SU-DHL-6 (cell line): ENCODE measurements around the gene OR2G3.

Experiments
- H2AFZ ChIP-seq: fragments of 200-600 bp; sonication (generic); 2 replicates; pipeline ENCODE4 v1.6.1; 2014; ENCODE audit warnings: low read depth, mild to moderate bottlenecking, moderate library complexity, mixed read lengths, antibody characterized with exemption, low read length; ENCODE audit not compliant: severe bottlenecking
- H3F3A ChIP-seq: fragments of 200-600 bp; shearing (Covaris generic); 2 replicates; pipeline ENCODE4 v1.6.0; 2016; ENCODE audit warnings: antibody characterized with exemption, mild to moderate bottlenecking; ENCODE audit not compliant: insufficient read depth
- H3K27ac ChIP-seq: fragments of 200-600 bp; sonication (generic); 2 replicates; pipeline ENCODE4 v1.5.1; 2016; ENCODE audit warnings: low read depth, mild to moderate bottlenecking, low read length, moderate library complexity, mixed read lengths
- H3K27me3 ChIP-seq: fragments of 200-600 bp; sonication (generic), shearing (Covaris generic); 2 replicates; pipeline ENCODE4 v1.6.0; 2014; ENCODE audit warnings: mild to moderate bottlenecking, low read length
- H3K36me3 ChIP-seq: fragments of 200-600 bp; sonication (generic); 2 replicates; pipeline ENCODE4 v1.6.1; 2014; ENCODE audit warnings: mild to moderate bottlenecking, low read length, mixed read lengths
- H3K4me2 ChIP-seq: fragments of 300-600, 200-600 bp; shearing (Covaris generic), sonication (generic); 2 replicates; pipeline ENCODE4 v1.6.0; 2014; ENCODE audit warnings: low read length, low read depth, mild to moderate bottlenecking; ENCODE audit not compliant: poor library complexity, severe bottlenecking
- H3K4me3 ChIP-seq: fragments of 200-600 bp; sonication (generic); 2 replicates; pipeline ENCODE4 v1.5.1; 2014; ENCODE audit warnings: antibody characterized with exemption, low read length, mild to moderate bottlenecking, mixed read lengths; ENCODE audit not compliant: insufficient read depth, poor library complexity, severe bottlenecking
- H3K79me2 ChIP-seq: fragments of 200-600 bp; sonication (generic); 2 replicates; pipeline ENCODE4 v1.6.1; 2014; ENCODE audit warnings: mild to moderate bottlenecking, low read length, moderate library complexity; ENCODE audit not compliant: insufficient read depth
- H3K9ac ChIP-seq: fragments of 200-600 bp; sonication (generic); 2 replicates; pipeline ENCODE4 v1.7.0; 2014; ENCODE audit warnings: mild to moderate bottlenecking, low read length
- H3K9me2 ChIP-seq: fragments of 200-600 bp; sonication (generic); replicated peaks from 2 replicates; pipeline ENCODE4 v1.6.1; 2014; ENCODE audit warnings: low read length; ENCODE audit not compliant: insufficient read depth
- H3K9me3 ChIP-seq: fragments of 200-600 bp; sonication (generic); 2 replicates; pipeline ENCODE4 v1.6.1; 2014; ENCODE audit warnings: low read length, mixed read lengths; ENCODE audit not compliant: insufficient read depth
- H4K20me1 ChIP-seq: fragments of 200-600 bp; sonication (generic); 2 replicates; pipeline ENCODE4 v1.6.1; 2014; ENCODE audit warnings: low read depth, mild to moderate bottlenecking, antibody characterized with exemption, low read length, moderate library complexity, mixed read lengths
- CTCF ChIP-seq: fragments of 200-600 bp; sonication (generic); IDR thresholded peaks from one replicate; pipeline ENCODE4 v1.5.1; 2017; ENCODE audit warnings: antibody characterized with exemption, mild to moderate bottlenecking, low read length, moderate library complexity; ENCODE audit not compliant: insufficient read depth, poor library complexity, severe bottlenecking
- EZH2phosphoT487 ChIP-seq: fragments of 200-600 bp; sonication (generic), shearing (Covaris generic); conservative IDR thresholded peaks from 2 replicates; pipeline ENCODE4 v1.6.1; 2018; ENCODE audit warnings: mild to moderate bottlenecking, antibody characterized with exemption, low read length, moderate library complexity, mixed read lengths

OR2G3 gene

GRCh38 chr1:247605286-247605685 is at the start of gene OR2G3:
TSS of gene OR2G3 (plus strand) at chr1:247605586. CDS start at chr1:247605586, 0 bp downstream.
- Histone ChIP-seq H3K9me3 (no peaks in the 10 kb centered on the region), H3K4me3 (no peak within 1 kb of the TSS)
- TF ChIP-seq CTCF (no peak), EZH2phosphoT487 (no peak)

DNA sequence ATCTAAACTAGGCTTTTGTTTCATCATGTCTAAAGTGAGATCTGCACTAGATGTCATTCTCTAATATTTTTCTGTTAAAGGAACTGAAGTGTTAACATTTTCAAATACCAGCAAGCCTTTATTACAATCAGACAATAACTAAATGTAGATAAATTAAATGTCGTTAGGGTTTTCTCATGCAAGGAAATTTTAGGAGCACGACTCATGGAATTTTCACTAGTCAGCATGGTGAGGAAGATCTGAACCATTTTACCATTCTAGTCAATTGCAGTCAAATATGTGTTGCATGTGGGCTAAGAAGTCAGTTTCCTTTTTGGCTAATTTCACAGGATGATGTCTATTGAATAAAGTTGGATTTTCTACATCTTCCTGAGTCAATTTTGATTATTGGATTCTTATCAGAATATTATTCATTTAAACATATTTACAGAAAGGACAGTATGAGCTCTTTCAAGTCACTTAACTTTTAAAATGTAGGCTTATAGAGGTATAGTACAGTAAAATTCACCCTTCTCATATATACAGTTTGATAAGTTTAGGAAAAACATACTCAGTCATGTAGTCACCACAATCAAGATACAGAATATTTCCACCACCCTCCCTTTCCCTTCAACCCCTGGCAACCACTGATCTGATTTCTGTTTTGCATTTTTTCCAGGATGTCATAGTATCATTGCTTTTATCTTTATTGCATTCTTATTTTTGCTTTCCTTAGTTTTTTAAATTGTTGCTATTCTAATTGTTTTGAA is 47.3 kb upstream of the OR2G3 start:
- Histone ChIP-seq H3K36me3 (no peaks in the 10 kb centered on the region), H3K4me2 (no peak overlapping the region), H3K79me2 (no peaks in the 10 kb centered on the region), H2AFZ (no peak overlapping the region), H3K9me3 (no peaks in the 10 kb centered on the region), H4K20me1 (no peaks in the 10 kb centered on the region), H3K9me2 (no peaks in the 10 kb centered on the region), H3K4me3 (no peak overlapping the region), H3K27ac (no peak overlapping the region), H3F3A (no peaks in the 10 kb centered on the region), H3K27me3 (no peaks in the 10 kb centered on the region), H3K9ac (no peak overlapping the region)
- no peak for TF ChIP-seq CTCF
- TF ChIP-seq EZH2phosphoT487: no peak

More at GRCh38 chr1:247605286-247605685, at the start of gene OR2G3:
- H3F3A ChIP-seq: no peaks in the 10 kb centered on the region
- no peaks in the 10 kb centered on the region for H4K20me1 ChIP-seq
- no peaks in the 10 kb centered on the region for H3K27me3 ChIP-seq
- no peak within 1 kb of the TSS for H3K27ac ChIP-seq
- H2AFZ ChIP-seq: no peak within 1 kb of the TSS
- no peak within 1 kb of the TSS for H3K9ac ChIP-seq
- H3K4me2 ChIP-seq: no peak within 1 kb of the TSS
- no peaks in the 10 kb centered on the region for H3K9me2 ChIP-seq
- no peaks in the 10 kb centered on the region for H3K79me2 ChIP-seq
- H3K36me3 ChIP-seq: no peaks in the 10 kb centered on the region

DNA sequence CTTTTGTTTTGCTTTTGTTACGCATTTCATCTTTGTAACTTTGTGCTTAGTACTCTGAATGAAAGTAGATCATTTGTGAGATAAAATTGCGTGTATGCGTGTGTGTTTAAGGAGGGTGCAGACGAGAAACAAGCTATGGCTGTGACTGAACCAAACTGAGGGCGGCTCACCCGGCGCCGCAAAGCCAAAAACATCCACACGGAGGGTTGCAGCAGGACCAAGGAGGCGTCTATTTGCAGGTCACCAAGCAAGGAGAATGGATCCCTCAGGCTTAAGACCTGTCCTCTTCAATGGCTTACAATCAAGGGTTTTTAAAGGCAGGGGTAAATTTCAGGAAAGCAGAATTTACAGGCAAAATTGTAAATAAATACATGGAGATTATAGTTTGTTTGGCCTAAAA is 43.7 kb upstream of the OR2G3 start:
- Histone ChIP-seq H3K79me2 (no peaks in the 10 kb centered on the region), H2AFZ (no peak overlapping the region), H3K4me2 (no peak overlapping the region), H3K9ac (no peak overlapping the region), H3K9me2 (no peaks in the 10 kb centered on the region), H3K4me3 (no peak overlapping the region), H3K27ac (no peak overlapping the region), H3K36me3 (no peaks in the 10 kb centered on the region), H3F3A (no peaks in the 10 kb centered on the region), H3K9me3 (no peaks in the 10 kb centered on the region), H3K27me3 (no peaks in the 10 kb centered on the region), H4K20me1 (no peaks in the 10 kb centered on the region)
- TF ChIP-seq EZH2phosphoT487: no peak
- TF ChIP-seq CTCF: no peak
